BJ (cell line): ENCODE data around the gene MAST2. TPM values are rescaled to one million over a fixed set of nuclear protein-coding genes. Genes with fewer than 3 reads are reported as not detected.

Experiments
- CTCF ChIA-PET: fragments of 350-600 bp; formaldehyde crosslinking; extraction: SDS; loops from one replicate; lab custom pipeline; 2021; ENCODE audit warnings: antibody characterized with exemption, inconsistent platforms; lab: Yijun Ruan, JAX
- POLR2A ChIA-PET: fragments of 300-600 bp; sonication (Branson Sonifier 250); formaldehyde crosslinking; extraction: SDS; loops from one replicate; lab custom pipeline; 2021; ENCODE audit warnings: antibody characterized with exemption; lab: Charles Lee
- DNase-seq: peaks from one replicate; pipeline ENCODE4 v3.0.0-alpha.2; 2011; ENCODE audit warnings: low read depth
- H3K27me3 ChIP-seq: 2 replicates; pipeline ENCODE4 v1.6.0; 2011; ENCODE audit warnings: low read length; ENCODE audit not compliant: control insufficient read depth, insufficient read depth
- H3K36me3 ChIP-seq: 2 replicates; pipeline ENCODE4 v1.5.1; 2011; ENCODE audit warnings: low read length; ENCODE audit not compliant: control insufficient read depth, insufficient read depth
- H3K4me3 ChIP-seq: 2 replicates; pipeline ENCODE4 v1.5.1; 2011; ENCODE audit warnings: low read depth, mild to moderate bottlenecking, control low read depth, low read length
- CTCF ChIP-seq: IDR thresholded peaks from 2 replicates; pipeline ENCODE4 v1.5.1; 2011; ENCODE audit warnings: low read depth, mild to moderate bottlenecking, control low read depth, inconsistent platforms, low read length, moderate library complexity; ENCODE audit not compliant: insufficient read depth
- polyA plus RNA-seq: library from polyadenylated mRNA; depleted of rRNA; stranded (reverse); fragments of >200 nt; gene quantifications from 2 replicates; pipeline ENCODE4 v1.2.3, GENCODE V29; 2011

Gene MAST2
- polyA plus RNA-seq, 1 experiment = 47.2 TPM

GRCh38 chr1:45982359-45982758 lies 178.9 kb downstream of the MAST2 start:
- ChIA-PET CTCF (interaction anchor here (1.8 kb wide), 1 partner anchor 10 kb away, joined by 5 read pairs; no protein-coding TSS in a partner anchor), POLR2A (no interaction called here)
- Histone ChIP-seq H3K36me3 (no peaks in the 10 kb centered on the region), H3K27me3 (no peaks in the 10 kb centered on the region), H3K4me3 (no peak overlapping the region)
- TF ChIP-seq CTCF = no peak
- DNase-seq = no peak

GRCh38 chr1:45983967-45984366 lies 180.6 kb downstream of the MAST2 start:
- Histone ChIP-seq H3K36me3 (no peaks in the 10 kb centered on the region), H3K4me3 (no peak overlapping the region), H3K27me3 (no peaks in the 10 kb centered on the region)
- POLR2A ChIA-PET = no interaction called here
- no peak for TF ChIP-seq CTCF
- CTCF ChIA-PET = no interaction called here
- no peak for DNase-seq

- CTCF ChIA-PET = no interaction called here
Measured at GRCh38 chr1:45987204-45987603, 183.8 kb downstream of the MAST2 start.

GRCh38 chr1:45989249-45989648 lies 185.8 kb downstream of the MAST2 start:
- TF ChIP-seq CTCF = no peak
- POLR2A ChIA-PET = no interaction called here

More at GRCh38 chr1:45987204-45987603, 183.8 kb downstream of the MAST2 start:
- Histone ChIP-seq H3K4me3 (no peak overlapping the region), H3K36me3 (no peaks in the 10 kb centered on the region), H3K27me3 (no peaks in the 10 kb centered on the region)
- POLR2A ChIA-PET = no interaction called here
- no peak for TF ChIP-seq CTCF
- DNase-seq = no peak

GRCh38 chr1:45994423-45994822 lies 191.0 kb downstream of the MAST2 start:
- H3K36me3 ChIP-seq = no peaks in the 10 kb centered on the region; the same call in 1 of the 2 replicates
- ChIA-PET CTCF (no interaction called here), POLR2A (interaction anchor here (0.6 kb wide), 1 partner anchor 14 kb away, joined by 3 read pairs; no protein-coding TSS in a partner anchor)
- no peaks in the 10 kb centered on the region for H3K27me3 ChIP-seq
- no peak overlapping the region for H3K4me3 ChIP-seq
- DNase-seq = no peak
- TF ChIP-seq CTCF = no peak

More at GRCh38 chr1:45989249-45989648, 185.8 kb downstream of the MAST2 start:
- no peaks in the 10 kb centered on the region for H3K36me3 ChIP-seq
- no peak for DNase-seq
- no peaks in the 10 kb centered on the region for H3K27me3 ChIP-seq
- H3K4me3 ChIP-seq = no peak overlapping the region
- CTCF ChIA-PET = no interaction called here
